HL-60 (cell line): ENCODE results near the gene ANKRD55.

Source experiments
- DNase-seq, 2 experiments: peaks; one replicate each; pipeline ENCODE4 v3.0.0-alpha.2; 2010 to 2020; ENCODE audit warnings: low read depth in 1 of 2, low spot score in 1 of 2
- H3K27ac ChIP-seq: fragments of 250-450 bp; sonication (Bioruptor Pico); replicated peaks from 2 replicates; pipeline ENCODE4 v1.5.1; 2020; ENCODE audit warnings: mild to moderate bottlenecking, moderate library complexity
- H3K27me3 ChIP-seq: fragments of 250-450 bp; sonication (Bioruptor Pico); 2 replicates; pipeline ENCODE4 v1.5.1; 2021; ENCODE audit warnings: mild to moderate bottlenecking, moderate library complexity; ENCODE audit not compliant: insufficient read depth, poor library complexity, severe bottlenecking
- H3K4me3 ChIP-seq: replicated peaks from 2 replicates; pipeline ENCODE4 v1.5.1; 2011; ENCODE audit warnings: mild to moderate bottlenecking, control low read depth, low read length; ENCODE audit not compliant: insufficient read depth
- GABPA ChIP-seq: IDR thresholded peaks from 2 replicates; pipeline ENCODE4 v1.6.1; 2012; ENCODE audit warnings: low read depth
- POLR2AphosphoS5 ChIP-seq: IDR thresholded peaks from 2 replicates; pipeline ENCODE4 v1.6.1; 2012; ENCODE audit warnings: low read depth
- REST ChIP-seq: IDR thresholded peaks from 2 replicates; pipeline ENCODE4 v1.6.1; 2012; ENCODE audit warnings: low read depth; ENCODE audit not compliant: insufficient replicate concordance
- SPI1 ChIP-seq: IDR thresholded peaks from 2 replicates; pipeline ENCODE4 v1.6.1; 2012; ENCODE audit warnings: low read depth, mild to moderate bottlenecking, borderline replicate concordance
- TF ChIP-seq, protein P1 (sequence below): IDR thresholded peaks from one replicate; pipeline ENCODE4 v1.5.1; 2011; ENCODE audit warnings: low read length, control low read depth, inconsistent platforms; ENCODE audit not compliant: insufficient read depth

Gene ANKRD55

GRCh38 chr5:56077796-56078233, 155.3 kb downstream of the ANKRD55 start:
- Histone ChIP-seq H3K4me3 (no peak overlapping the region), H3K27me3 (no peaks in the 10 kb centered on the region), H3K27ac (no peak overlapping the region)
- DNase-seq = no peak
- TF ChIP-seq POLR2AphosphoS5 (no peak), SPI1 (no peak), GABPA (no peak), REST (no peak)
- TF ChIP-seq, protein P1, sequence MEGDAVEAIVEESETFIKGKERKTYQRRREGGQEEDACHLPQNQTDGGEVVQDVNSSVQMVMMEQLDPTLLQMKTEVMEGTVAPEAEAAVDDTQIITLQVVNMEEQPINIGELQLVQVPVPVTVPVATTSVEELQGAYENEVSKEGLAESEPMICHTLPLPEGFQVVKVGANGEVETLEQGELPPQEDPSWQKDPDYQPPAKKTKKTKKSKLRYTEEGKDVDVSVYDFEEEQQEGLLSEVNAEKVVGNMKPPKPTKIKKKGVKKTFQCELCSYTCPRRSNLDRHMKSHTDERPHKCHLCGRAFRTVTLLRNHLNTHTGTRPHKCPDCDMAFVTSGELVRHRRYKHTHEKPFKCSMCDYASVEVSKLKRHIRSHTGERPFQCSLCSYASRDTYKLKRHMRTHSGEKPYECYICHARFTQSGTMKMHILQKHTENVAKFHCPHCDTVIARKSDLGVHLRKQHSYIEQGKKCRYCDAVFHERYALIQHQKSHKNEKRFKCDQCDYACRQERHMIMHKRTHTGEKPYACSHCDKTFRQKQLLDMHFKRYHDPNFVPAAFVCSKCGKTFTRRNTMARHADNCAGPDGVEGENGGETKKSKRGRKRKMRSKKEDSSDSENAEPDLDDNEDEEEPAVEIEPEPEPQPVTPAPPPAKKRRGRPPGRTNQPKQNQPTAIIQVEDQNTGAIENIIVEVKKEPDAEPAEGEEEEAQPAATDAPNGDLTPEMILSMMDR = no peak

GRCh38 chr5:56076486-56076885, 156.6 kb downstream of the ANKRD55 start:
- no peak for DNase-seq
- no peaks in the 10 kb centered on the region for H3K27me3 ChIP-seq

DNA sequence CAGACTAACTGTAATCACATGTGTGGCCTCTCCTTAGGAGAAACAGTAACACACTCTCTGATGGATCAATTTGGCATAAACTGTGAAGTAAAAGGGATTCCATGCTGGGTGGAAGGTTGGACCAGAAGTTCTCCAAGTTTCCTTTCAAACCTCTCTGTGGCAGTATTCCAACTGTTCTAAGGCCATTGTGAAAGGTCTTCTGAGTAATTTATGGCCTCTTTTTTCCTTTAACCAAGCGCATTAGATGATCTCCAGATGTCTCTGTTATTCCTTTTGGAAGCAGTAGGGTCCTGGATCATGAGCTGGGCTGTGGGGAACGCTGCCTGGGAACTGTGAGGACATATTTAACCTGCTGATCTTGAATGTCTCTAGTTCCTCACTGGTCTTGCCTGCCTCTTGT, 157.8 kb downstream of the ANKRD55 start:
- Histone ChIP-seq H3K4me3 (no peak overlapping the region), H3K27ac (no peak overlapping the region), H3K27me3 (no peaks in the 10 kb centered on the region)
- DNase-seq = no peak
- no peak for TF ChIP-seq GABPA
- TF ChIP-seq POLR2AphosphoS5 = no peak
- TF ChIP-seq REST = no peak
- TF ChIP-seq, protein P1 = no peak
- TF ChIP-seq SPI1 = no peak

More at GRCh38 chr5:56076486-56076885, 156.6 kb downstream of the ANKRD55 start:
- TF ChIP-seq REST (no peak), SPI1 (no peak), GABPA (no peak), POLR2AphosphoS5 (no peak)
- TF ChIP-seq, protein P1 = no peak
- H3K4me3 ChIP-seq = no peak overlapping the region
- no peak overlapping the region for H3K27ac ChIP-seq
